HepG2 (cell line): ENCODE data around the gene RBM12. TPM values are rescaled to one million over a fixed set of nuclear protein-coding genes. Genes with fewer than 3 reads are reported as not detected.
A peak's percentile ranks its signal among the peaks of the same experiment; 100 is the strongest.

Source experiments
- DNMT3B ChIP-seq: conservative IDR thresholded peaks from 2 replicates; pipeline ENCODE4 v1.6.1; 2016; ENCODE audit warnings: missing biosample characterization, control low read depth
- FIP1L1 ChIP-seq: fragments of 200-400 bp; formaldehyde crosslinking; IDR thresholded peaks from 2 replicates; pipeline ENCODE4 v1.6.1; 2018; ENCODE audit warnings: low read depth, mild to moderate bottlenecking, low read length, moderate library complexity, borderline replicate concordance; ENCODE audit not compliant: insufficient read depth
- NR2C2 ChIP-seq: sonication (generic); formaldehyde crosslinking; IDR thresholded peaks from 2 replicates; pipeline ENCODE4 v1.4.0; 2020; ENCODE audit warnings: missing genetic modification reagents, mild to moderate bottlenecking, moderate library complexity, borderline replicate concordance
- RBM39 ChIP-seq: fragments of 200-400 bp; formaldehyde crosslinking; IDR thresholded peaks from one replicate; pipeline ENCODE4 v1.6.1; 2018; ENCODE audit warnings: antibody characterized with exemption, mild to moderate bottlenecking, low read depth, low read length; ENCODE audit not compliant: poor library complexity, severe bottlenecking
- SMARCC2 ChIP-seq: fragments of 450-650 bp; IDR thresholded peaks from 2 replicates; pipeline ENCODE4 v1.6.1; 2017; ENCODE audit warnings: antibody characterized with exemption, mild to moderate bottlenecking
- THAP11 ChIP-seq: IDR thresholded peaks from 2 replicates; pipeline ENCODE4 v1.6.1; 2016; ENCODE audit warnings: missing biosample characterization, missing genetic modification reagents
- YY1 ChIP-seq: IDR thresholded peaks from 2 replicates; pipeline ENCODE4 v1.6.1; 2011; ENCODE audit warnings: low read length, low read depth, moderate library complexity, mild to moderate bottlenecking; ENCODE audit not compliant: insufficient read depth, insufficient replicate concordance
- ZMAT3 ChIP-seq: sonication (generic); formaldehyde crosslinking; conservative IDR thresholded peaks from 2 replicates; pipeline ENCODE4 v1.7.0; 2021; ENCODE audit warnings: missing genetic modification reagents
- ZNF292 ChIP-seq: sonication (generic); formaldehyde crosslinking; IDR thresholded peaks from 2 replicates; pipeline ENCODE4 v1.8.1; 2022; ENCODE audit warnings: mild to moderate bottlenecking, low read depth, missing genetic modification reagents, borderline replicate concordance
- ZNF407 ChIP-seq: sonication (generic); formaldehyde crosslinking; IDR thresholded peaks from one replicate; pipeline ENCODE4 v1.5.1; 2020; ENCODE audit warnings: mild to moderate bottlenecking, missing genetic modification reagents; ENCODE audit errors: not compliant biosample characterization
- ZSCAN25 ChIP-seq: sonication (generic); formaldehyde crosslinking; IDR thresholded peaks from 2 replicates; pipeline ENCODE4 v1.8.0; 2022; ENCODE audit warnings: mild to moderate bottlenecking, missing genetic modification reagents
- polyA plus RNA-seq, 8 experiments: library from polyadenylated mRNA; depleted of rRNA in 3 of 8; stranded (reverse) in 7 of 8; unstranded in 1 of 8; fragments of >200 nt; fragmentation: Illumina TruSeq in 4 of 8; extraction: Trizol in 4 of 8; gene quantifications; 2 replicates each; pipeline versions ENCODE4 v1.2.1 to v1.2.3, GENCODE V29; 2011 to 2016; ENCODE audit warnings: low read depth in 4 of 8, missing spikeins in 1 of 8, mixed read lengths in 1 of 8; ENCODE audit not compliant: insufficient read depth in 1 of 8
- total RNA-seq, 5 experiments: library from RNA; depleted of rRNA; stranded (reverse); fragments of >200 nt; fragmentation: Illumina TruSeq; extraction: Trizol; gene quantifications; 2 replicates each; pipeline ENCODE4 v1.2.3, GENCODE V29; 2016; ENCODE audit warnings: low read depth in 1 of 5
- TF ChIP-seq, protein P1 (sequence below): sonication (generic); formaldehyde crosslinking; IDR thresholded peaks from 2 replicates; pipeline ENCODE4 v1.4.0; 2020; ENCODE audit warnings: low read depth, missing genetic modification reagents
- TF ChIP-seq, protein P2 (sequence below): sonication (generic); formaldehyde crosslinking; IDR thresholded peaks from 2 replicates; pipeline ENCODE4 v1.4.0; 2020; ENCODE audit warnings: mild to moderate bottlenecking, missing genetic modification reagents

Gene RBM12
- total and polyA plus RNA-seq, 2 of the 13 experiments (the other 11 are each of a cell fraction or from before 2014, with no cell fraction given): 97.9 to 104 TPM

GRCh38 chr20:35616465-35617396 lies 48.0 kb downstream of the RBM12 start (continued):
- TF ChIP-seq ZNF407: peak; percentile 38
- no peak for TF ChIP-seq SMARCC2
- peak; percentile 22; the same call in 1 of the 2 replicates for TF ChIP-seq ZMAT3
- TF ChIP-seq YY1: no peak
- TF ChIP-seq FIP1L1: no peak
- TF ChIP-seq DNMT3B (CRISPR knock-in tag): no peak
- TF ChIP-seq, protein P1, sequence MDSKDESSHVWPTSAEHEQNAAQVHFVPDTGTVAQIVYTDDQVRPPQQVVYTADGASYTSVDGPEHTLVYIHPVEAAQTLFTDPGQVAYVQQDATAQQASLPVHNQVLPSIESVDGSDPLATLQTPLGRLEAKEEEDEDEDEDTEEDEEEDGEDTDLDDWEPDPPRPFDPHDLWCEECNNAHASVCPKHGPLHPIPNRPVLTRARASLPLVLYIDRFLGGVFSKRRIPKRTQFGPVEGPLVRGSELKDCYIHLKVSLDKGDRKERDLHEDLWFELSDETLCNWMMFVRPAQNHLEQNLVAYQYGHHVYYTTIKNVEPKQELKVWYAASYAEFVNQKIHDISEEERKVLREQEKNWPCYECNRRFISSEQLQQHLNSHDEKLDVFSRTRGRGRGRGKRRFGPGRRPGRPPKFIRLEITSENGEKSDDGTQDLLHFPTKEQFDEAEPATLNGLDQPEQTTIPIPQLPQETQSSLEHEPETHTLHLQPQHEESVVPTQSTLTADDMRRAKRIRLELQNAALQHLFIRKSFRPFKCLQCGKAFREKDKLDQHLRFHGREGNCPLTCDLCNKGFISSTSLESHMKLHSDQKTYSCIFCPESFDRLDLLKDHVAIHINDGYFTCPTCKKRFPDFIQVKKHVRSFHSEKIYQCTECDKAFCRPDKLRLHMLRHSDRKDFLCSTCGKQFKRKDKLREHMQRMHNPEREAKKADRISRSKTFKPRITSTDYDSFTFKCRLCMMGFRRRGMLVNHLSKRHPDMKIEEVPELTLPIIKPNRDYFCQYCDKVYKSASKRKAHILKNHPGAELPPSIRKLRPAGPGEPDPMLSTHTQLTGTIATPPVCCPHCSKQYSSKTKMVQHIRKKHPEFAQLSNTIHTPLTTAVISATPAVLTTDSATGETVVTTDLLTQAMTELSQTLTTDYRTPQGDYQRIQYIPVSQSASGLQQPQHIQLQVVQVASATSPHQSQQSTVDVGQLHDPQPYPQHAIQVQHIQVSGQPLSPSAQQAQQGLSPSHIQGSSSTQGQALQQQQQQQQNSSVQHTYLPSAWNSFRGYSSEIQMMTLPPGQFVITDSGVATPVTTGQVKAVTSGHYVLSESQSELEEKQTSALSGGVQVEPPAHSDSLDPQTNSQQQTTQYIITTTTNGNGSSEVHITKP (CRISPR knock-in tag): peak; percentile 82
- no peak; the same call in none of the 2 replicates for TF ChIP-seq ZNF292 (CRISPR knock-in tag)
- TF ChIP-seq THAP11 (CRISPR knock-in tag): peak; percentile 20; the same call in 1 of the 2 replicates
- TF ChIP-seq ZSCAN25 (CRISPR knock-in tag): peak; percentile 49; the same call in 1 of the 2 replicates
- TF ChIP-seq, protein P2, sequence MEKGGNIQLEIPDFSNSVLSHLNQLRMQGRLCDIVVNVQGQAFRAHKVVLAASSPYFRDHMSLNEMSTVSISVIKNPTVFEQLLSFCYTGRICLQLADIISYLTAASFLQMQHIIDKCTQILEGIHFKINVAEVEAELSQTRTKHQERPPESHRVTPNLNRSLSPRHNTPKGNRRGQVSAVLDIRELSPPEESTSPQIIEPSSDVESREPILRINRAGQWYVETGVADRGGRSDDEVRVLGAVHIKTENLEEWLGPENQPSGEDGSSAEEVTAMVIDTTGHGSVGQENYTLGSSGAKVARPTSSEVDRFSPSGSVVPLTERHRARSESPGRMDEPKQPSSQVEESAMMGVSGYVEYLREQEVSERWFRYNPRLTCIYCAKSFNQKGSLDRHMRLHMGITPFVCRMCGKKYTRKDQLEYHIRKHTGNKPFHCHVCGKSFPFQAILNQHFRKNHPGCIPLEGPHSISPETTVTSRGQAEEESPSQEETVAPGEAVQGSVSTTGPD (CRISPR knock-in tag): peak; percentile 33; the same call in 1 of the 2 replicates
- TF ChIP-seq RBM39: no peak
- TF ChIP-seq NR2C2: no peak
